Uterus (tissue), 2 donors: ENCODE results near the gene CNFN.

Source experiments
- POLR2A ChIP-seq, 2 donors: fragments of 450-650 bp; IDR thresholded peaks; one replicate each; pipeline ENCODE4 v1.6.1; 2016; ENCODE audit warnings: antibody characterized with exemption in 2 of 2, mild to moderate bottlenecking in 1 of 2, moderate library complexity in 1 of 2
- TF ChIP-seq, protein P1 (sequence below), 4 experiments: fragments of 200-600 bp in 2 of 4; fragments of 450-650 bp in 2 of 4; sonication (generic) in 2 of 4; IDR thresholded peaks; one replicate each; pipeline ENCODE4 v1.5.1; 2016 to 2019; ENCODE audit warnings: antibody characterized with exemption in 4 of 4, mild to moderate bottlenecking in 2 of 4, moderate library complexity in 1 of 4

GRCh38 chr19:42424345-42424707, 34.2 kb upstream of the CNFN start:
- TF ChIP-seq, protein P1, sequence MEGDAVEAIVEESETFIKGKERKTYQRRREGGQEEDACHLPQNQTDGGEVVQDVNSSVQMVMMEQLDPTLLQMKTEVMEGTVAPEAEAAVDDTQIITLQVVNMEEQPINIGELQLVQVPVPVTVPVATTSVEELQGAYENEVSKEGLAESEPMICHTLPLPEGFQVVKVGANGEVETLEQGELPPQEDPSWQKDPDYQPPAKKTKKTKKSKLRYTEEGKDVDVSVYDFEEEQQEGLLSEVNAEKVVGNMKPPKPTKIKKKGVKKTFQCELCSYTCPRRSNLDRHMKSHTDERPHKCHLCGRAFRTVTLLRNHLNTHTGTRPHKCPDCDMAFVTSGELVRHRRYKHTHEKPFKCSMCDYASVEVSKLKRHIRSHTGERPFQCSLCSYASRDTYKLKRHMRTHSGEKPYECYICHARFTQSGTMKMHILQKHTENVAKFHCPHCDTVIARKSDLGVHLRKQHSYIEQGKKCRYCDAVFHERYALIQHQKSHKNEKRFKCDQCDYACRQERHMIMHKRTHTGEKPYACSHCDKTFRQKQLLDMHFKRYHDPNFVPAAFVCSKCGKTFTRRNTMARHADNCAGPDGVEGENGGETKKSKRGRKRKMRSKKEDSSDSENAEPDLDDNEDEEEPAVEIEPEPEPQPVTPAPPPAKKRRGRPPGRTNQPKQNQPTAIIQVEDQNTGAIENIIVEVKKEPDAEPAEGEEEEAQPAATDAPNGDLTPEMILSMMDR (IDR thresholded peaks at IDR 0.05) = no peak
- no peak for TF ChIP-seq POLR2A (IDR thresholded peaks at IDR 0.05)
